Fibroblast of skin of back (primary cell): ENCODE measurements around the gene CD7.

Source experiments
- DNase-seq: peaks from one replicate; pipeline ENCODE4 v3.0.0-alpha.2; 2013

CD7 gene

DNA sequence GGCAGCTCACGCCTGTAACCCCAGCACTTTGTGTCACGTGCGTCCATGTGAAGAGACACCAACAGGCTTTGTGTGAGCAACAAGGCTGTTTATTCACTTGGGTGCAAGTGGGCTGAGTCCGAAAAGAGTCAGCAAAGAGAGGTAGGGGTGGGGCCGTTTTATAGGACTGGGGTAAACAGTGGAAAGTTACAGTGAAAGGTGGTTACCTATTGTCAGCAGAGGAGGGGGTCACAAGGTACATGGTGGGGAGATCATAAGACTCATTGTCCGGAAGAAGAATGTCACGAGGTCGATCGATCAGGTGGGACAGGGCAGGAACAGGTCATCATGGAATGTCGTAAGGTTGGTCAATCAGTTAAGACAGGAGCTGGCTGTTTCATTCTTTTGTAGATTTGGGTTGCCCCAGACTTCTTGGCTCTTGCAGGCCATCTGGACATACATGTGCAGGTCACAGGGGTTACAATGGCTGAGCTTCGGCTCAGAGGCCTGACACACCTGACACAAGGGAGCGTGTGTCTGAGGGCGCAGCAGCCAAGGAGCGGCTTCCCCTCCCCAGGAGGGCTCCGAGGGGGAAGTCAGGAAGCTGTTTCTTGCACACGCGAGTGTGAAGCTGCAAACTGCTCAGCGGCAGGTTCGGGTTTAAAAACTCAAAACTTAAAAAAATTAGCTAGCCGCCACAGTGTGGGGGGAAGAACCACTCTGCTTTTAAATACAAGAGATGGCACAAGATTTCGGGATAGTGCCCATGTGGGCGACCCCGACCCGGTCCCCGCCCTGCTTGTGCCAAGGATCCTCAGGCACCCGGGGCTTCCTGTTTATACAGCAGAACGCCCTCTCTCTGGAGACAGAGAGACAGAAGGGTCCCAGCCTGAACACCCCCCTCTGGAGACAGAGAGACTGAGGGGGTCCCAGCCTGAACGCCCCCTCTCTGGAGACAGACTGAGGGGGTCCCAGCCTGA is 29.2 kb upstream of the CD7 start:
- no peak for DNase-seq

DNA sequence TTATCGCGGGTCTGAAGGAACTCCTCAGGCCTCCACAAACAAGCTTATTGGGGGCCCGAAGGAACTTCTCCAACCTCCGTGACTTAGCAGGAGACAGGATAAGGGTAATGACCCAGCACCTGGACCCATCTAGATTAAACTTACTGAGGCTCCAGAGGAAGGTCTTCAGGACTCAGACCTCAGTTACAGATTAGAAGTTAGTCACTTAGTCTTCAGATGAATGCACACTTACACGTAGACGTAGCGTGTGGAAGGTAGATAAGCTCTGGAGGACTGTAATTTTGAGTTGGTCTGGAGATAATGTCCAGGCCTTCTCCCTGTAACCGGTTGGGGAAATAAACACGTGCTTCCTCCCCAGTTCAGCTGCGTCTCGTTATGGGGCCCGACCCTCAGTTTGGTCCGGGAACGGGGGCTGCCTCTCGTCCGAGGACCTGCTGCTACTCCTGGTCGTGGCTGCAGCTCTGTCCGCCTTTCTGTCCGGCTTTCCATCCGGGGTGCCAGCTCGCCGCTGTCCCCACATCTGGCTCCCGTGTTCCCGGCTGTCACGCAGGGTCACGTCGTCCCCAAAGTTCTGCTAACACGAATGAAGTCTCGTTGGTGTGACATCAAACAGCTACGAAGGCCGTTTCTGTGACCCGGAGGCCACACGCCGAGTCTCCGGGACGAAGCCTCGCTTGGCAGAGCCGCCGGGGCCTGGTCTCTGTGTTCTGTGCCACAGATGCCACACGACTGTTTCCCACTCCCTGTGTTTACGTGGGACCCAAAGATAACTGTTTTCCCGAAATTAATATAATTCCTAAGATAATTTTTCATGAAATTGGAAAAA is 28.0 kb upstream of the CD7 start:
- DNase-seq = no peak

DNA sequence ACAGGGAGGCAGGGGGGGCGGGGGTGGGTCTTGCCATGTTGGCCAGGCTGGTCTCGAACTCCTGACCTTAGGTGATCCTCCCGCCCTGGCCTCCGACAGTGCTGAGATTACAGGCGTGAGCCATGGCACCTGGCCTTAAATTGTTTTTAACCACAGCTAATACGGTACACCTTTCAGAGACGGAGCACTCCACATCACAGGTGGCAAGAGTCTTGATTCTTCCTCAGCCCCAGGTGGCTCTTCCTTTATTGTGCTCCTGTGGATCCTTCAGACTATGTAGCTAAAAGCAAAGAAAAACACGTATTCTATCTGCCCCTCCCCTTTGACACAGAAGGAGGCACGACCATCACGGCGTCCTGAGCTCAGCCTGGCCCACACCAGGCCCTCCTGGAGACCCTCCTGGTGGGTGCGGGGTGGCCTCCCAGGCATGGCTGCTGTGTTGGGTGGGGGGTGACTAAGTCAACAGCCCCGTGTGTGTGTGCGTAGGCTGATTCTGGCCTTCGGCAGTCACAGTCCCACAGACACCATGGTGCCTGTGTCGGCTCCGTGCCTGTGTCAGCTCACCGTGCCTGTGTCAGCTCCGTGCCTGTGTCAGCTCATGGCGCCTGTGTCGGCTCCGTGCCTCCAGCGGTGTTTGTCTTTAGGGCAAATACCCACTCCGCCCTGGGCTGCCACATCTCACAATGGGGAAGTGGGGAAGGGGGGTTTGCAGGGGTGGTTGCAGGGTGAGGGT is 26.9 kb upstream of the CD7 start:
- DNase-seq = no peak

DNA sequence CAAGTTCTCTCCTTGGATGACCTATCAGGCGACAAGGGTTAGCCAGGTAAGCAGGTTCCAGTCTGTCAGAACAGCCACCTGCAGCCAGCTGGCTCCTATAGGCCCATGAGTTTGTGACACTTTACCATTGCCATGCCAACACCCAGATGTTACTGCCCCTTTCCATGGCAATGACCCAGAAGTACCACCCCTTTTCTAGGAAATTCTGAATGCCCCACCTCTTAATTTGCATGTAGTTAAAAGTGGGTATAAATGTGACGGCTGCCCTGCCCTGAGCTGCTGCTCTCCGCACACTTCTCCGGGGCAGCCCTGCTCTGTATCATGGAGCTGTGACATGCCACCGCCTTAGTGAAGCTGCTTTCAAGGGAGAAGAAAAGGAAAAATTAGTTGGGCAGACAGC is 26.2 kb upstream of the CD7 start:
- DNase-seq = no peak

DNA sequence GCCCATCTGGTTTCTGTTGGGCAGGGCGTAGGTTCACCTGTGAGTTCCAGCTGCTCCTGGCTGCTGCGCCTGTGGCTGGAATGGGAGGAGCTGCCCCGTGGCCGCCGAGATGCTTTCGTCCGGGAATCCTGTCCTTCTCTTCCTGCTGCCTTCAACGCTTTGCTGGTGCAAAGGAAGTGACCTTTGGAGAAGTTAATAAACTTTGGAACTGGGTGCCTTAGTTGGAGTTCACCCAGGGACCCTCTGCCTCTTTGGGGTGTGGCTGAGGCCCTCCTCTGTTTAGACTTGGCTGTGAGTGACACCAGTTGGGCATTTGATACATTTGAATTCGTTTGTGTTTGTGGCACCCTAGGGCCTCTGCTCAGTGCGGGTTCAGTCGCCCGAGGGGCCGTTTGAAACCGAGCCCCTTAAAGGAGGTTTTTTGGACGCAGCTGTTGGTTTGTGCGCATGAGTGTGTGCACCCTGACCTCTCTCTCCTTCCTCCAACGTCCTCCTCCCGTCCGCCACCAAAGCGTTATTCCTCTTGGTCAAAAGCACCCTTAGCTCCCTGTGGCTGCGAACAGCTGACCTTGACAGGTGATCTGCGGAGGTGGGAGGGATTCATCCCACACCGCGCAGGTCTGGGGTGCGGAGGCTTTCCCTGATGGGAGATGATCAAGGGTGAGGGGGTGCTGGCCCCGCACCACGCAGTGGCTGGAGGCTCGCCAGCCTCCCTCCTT is 25.1 kb upstream of the CD7 start:
- no peak for DNase-seq

DNA sequence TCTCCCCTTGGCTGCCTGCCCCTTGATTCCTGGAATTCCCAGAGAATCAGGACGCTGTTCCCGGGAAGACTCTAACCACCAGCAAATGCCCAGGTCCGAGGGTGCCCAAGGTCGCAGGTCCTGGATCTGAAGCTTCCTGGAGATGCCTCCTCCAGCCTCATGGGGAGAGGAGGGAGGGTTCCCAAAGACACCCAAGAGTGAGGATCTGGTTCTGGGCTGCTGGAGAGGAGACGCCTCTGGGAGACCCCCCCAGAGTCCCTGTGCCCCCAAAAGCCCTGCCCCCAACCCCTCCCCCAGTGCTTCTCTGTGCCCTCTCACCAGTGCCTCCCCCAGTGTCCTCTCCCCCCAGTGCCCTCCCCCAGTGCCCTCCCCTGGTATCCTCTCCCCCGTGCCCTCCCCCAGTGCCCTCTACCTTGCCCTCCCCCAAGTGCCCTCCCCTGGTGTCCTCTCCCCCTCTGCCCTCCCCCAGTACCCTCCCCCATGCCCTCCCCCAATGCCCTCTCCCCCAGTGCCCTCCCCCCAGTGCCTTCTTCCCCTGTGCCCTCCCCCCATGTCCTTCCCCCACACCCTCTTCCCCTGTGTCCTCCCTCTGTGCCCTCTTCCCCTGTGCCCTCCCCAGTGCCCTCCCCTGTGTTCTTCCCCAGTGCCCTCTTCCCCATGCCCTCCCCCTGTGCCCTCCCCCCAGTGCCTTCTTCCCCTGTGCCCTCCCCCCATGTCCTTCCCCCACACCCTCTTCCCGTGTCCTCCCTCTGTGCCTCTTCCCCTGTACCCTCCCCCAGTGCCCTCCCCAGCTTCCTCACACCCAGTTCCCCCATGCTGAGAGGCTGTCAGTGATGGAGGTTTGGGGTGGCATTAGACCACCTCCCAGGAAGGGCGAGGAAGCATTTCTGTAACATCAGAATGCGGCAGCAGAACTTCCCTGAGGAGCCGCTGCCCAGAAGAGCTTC is 22.5 kb upstream of the CD7 start:
- no peak for DNase-seq

DNA sequence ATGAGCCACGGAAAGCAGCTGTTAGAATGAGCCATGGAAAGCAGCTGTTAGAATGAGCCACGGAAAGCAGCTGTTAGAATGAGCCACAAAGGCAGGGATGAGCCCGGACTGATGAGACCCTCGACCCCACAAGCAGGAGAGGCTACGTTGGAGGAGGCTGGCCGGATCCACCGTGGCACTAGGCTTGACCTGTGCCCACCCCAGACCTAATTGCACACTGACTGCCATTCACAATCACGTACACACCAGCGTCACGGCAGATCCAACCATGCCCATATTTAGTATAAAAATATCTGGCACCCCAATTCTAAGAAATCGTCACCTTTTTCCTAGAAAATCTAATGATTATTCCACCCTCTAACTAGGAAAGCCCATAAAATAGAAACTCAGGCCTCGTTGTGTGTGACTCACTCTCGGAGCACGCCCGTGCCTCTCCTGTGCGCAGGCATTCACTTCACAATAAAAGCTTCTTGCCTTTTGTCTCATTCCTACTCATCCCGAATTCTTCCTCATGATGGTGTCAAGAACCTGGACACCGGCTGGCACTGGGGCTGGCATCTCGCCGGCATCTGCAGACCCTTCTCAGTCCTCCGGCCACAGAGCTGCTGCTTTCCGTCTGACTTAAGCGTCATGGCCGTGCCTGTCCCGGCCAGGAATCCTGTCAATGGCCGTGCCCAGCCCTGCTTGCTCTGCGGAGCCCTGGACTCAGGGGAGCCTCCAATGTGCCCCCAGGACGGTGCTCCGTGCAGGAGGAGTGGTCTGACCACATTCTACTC is 21.6 kb upstream of the CD7 start:
- DNase-seq = peak; percentile 77

DNA sequence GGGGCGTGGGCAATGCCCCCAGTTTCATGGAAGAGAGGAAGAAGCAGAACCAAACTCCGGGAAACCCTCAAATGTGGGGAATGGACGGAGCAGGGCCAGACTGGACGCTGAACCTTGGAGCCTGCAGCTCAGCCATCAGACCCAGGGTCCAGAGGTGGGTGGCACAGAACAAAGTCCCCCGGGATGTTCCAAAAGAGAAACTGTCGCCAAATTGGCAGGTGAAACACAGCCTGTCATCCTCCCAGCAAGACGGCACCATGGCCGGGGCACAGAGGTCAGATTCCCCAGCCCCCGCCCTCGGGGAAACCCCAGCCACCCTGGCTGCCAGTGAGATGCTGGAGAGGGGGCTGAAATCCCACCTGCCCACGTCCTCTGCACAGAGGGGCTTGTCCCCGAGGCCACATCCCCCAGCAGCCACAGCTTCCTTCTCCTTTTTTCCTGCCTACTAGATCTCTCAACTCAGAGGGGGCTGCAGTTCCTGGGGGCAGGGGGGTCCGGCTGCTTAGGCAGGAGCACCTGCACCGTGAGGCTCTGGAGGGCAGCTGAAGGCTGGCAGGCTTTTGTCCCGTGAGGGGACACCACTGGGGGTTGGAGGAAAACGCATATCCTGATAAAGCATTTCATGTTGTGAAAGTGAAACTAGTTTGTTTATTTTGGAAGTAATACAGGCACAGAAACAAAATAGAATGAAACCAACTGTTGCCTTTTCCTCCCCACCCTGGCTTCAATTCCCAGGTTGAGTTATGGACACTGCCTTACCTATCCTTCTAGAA is 17.4 kb upstream of the CD7 start:
- DNase-seq = no peak

DNA sequence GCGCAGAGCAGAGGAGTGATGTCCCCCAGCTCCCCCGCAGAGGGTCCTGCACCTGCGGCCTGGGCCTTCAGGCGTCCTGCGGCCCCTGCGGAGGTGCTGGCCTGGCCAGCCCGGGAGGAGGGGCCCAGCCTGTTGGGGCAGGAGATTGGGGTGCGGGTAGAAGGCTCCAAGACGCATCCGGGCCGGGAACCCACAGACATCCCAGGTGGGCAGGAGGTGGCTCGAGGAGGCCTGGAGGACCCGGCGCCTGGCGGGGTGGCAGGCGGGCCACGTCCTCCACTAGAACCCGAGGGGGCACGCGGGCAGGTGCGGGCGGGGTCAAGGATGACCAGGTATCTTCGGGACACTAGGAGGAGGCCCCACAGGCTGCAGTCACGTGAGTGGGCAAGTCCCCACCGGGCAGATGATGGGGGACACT is 16.8 kb upstream of the CD7 start:
- no peak for DNase-seq

DNA sequence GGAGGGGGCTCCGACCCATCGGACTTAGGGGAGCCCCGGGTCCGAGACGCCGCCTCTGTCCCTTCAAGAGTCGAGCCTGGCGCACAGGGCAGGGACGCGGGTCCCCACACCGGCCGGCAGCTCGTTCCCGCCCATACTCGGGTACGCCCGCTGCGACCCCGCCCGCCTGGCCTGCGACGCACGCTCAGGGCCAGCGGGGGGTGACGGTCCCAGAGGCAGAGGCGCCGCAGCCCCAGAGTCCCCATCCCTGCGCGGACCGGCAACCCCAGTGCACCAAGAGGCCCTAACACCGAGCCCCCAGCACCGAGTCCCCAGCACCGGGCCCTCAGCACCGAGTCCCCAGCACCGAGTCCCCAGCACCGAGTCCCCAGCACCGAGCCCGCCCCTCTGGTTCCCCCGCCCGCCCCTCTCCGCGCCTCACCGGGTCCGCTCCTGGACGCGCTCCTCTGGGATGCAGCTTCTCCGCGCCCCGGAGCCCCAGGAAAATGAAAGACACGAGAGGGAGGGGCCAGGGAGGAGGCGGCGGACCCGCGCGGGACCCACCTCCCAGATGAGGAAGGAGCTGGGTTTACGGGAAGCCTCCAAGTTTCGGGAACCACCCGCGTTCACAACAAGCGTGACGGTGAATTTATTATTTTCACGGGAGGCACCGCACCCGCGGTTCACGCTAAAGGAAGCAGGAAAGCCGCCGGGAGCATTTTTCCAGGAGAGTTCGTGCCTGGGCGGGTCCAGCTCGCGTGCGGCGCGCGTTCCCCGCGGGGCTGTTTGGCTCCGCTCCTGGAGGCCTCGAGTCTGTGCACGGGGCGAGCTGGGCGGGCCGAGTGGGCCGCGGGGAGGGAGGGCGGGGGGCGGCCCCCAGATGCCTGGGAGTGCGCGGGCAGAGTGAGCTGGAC is 16.1 kb upstream of the CD7 start, which contains the start of gene SECTM1:
Gene SECTM1, minus strand, starts transcription at position 488 of the 893 bp plus-strand sequence. CDS start 6,526 bp downstream, outside the sequence.
- peak; percentile 55 for DNase-seq

DNA sequence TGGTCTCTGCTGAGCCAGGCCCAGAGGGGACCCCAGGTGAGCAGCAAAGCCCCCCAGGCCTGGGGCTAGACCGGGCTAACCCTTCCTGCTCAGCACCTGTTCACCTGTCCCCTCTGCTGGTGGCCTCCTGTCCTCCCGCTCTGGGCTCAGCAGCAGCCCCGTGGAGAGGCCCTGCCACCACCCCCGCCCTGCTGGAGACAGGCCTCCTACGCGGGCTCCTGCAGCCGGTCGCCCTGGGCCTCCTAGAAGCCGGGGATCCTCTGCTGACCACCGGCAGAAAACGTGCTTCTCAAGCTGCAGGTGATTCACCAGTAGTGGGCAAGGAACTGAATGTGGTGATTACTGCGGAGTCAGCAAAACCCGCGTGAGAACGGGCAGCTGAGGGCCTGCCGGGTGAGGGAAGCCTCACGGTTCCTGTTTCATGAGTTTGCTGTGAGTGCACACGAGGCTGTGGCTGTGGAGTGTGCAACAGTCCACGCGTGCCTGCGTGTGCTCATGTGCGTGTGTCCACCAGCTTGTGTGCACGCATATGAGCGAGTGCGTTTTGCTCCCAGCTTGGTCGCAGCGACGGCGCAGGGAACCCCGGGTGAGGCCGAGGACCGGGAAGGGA is 15.4 kb upstream of the CD7 start:
- DNase-seq = no peak

DNA sequence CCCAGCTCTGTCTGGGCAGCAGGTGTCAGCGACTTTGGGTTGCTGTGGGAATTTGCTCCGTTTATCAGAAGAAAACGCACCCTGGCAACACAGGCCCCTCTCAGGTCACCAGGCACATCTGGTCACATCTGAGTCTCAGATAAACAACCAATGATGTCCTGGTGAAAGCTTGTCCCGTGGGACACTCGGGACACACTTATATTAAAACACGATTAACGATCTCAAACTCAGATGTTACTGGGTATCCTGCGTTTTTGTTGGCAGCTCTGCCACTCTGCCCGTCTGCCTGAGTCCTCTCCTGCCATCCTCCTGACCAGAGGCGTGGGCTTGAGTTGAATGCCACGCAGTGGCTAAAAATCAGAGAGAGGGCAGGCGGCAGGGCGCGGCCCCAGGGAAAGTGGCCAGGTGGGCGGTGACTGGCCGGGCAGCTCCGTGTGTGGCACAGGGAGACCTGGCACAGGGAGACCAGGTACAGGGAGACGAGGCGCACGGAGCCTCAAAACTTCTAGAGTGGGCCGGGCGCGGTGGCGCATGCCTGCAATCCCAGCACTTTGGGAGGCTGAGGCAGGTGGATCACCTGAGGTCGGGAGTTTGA is 14.0 kb upstream of the CD7 start:
- DNase-seq = no peak

DNA sequence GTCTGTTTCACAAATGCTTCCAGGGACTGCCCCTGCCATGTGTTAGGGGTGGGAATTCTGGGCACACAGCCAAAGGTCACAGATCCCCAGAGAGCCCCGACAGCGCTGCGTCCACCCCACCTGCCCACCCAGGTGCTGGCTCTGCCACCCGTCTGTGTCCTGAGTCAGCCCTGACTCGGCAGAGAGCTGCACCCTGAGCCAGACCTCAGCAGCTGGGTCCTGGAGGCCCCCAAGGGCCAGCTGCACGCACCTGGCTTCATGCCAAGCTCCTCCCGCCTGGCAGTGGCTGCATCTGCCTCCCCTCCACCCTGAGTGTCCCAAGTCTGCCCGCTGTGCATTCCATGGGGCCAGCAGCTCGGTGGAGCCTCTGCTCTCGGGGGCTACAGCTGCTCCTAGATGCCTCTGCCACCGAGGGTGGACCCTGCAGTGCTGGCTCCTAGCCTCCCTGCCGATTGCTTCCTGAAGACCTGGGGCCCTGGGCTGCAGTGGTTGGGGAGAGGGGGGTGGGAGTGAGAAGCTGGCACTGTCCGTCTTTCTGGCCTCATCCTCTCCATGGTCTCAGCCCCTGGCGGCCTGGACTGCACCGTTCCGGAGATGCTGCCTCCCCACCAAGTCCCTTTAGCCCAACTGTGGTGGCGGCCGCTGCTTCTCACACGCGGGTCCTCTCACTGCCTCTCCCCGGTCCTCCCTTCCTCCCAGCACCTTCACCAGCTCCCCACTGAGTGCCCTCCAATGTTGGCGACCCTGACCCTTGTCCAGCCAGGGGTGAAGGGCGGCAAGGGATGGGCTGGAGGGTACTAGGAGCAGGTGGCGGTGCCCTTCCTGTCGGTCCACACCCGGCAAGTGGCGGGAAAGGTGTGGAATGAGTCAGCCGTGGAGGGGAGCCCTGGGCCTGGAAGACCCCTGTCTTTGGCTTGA is 13.2 kb upstream of the CD7 start:
- DNase-seq = peak; percentile 45

DNA sequence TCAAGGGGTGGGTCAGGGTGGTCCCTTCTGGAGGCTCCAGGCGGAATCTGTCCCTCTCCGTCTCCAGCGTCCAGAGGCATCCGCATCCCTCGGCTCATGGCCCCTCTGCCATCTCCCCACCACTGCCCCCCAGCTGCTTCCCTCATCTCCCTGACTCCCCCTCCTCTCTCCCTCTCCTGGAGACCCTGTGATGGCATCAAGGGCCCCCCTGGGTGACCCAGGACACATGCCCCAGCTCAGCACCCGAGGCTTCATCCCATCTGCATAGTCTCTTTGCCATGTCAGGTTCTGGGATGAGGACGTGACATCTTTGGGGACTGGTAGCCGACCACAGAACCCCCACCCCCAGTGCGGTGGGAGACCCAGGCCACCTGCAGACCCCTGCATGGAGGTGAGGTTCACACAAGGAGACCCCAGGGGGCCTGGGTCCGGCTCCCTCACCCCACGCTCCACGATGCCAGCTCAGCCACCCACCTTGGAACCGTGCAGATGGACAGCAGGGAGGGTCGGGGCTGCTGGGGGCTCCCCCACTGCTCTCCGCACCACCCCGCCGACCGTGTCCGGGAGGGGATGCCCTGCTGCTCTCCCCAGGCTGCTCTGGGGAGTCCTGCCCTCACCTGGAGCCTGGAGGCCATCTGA is 12.4 kb upstream of the CD7 start:
- no peak for DNase-seq

DNA sequence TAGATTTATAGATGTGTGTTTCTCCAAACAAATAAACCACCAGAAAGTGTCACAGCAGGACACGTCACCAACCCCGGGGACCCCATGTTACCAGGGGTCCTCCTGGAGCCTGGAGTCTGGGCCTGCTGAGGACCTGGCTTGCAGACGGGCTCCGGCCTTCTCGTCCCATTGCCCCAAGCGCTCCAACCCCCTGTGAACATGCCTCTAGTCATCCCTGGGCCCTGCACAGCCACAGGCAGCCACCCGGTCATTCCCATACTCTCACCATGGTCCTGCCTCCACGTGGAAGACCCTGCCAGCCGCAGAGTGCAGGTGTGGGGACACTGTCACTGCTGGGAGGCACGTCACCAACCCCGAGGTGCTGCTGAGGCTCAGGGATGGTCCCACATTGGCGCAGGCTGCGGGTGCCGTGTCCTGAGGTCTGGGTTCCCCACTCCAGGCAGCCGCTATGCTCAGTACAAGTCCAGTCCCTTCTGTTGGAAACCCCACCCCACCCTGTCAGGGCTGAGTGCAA is 11.6 kb upstream of the CD7 start:
- DNase-seq = no peak
